ENCODE data around the gene COL15A1.

- TF ChIP-seq POLR2A (IDR thresholded peaks at IDR 0.05; ENCODE audit: control extremely low read depth in 1 of 2, low read depth in 2 of 2, low read length in 2 of 2) (no peak), CTCF (IDR thresholded peaks at IDR 0.05; ENCODE audit: control extremely low read depth in 1 of 3, insufficient read depth in 1 of 3, low read depth in 1 of 3, low read length in 3 of 3) (no peak), POLR2AphosphoS5 (IDR thresholded peaks at IDR 0.05; ENCODE audit: low read depth, low read length) (no peak), YY1 (IDR thresholded peaks at IDR 0.05; ENCODE audit: low read depth, low read length) (no peak), EZH2 (IDR thresholded peaks at IDR 0.05; ENCODE audit: low read depth, low read length, severe bottlenecking) (no peak)
Observed at GRCh38 chr9:98974554-98974953, 30.8 kb downstream of the COL15A1 start.

All from H1 (cell line).